GM18508 (cell line): ENCODE results near the gene TSEN54.

Source experiments
- ATAC-seq: cut with Tn5 transposase; IDR thresholded peaks from one replicate; pipeline ENCODE4 v1.9.1; 2021; ENCODE audit warnings: moderate number of reproducible peaks; ENCODE audit not compliant: insufficient read depth, unreplicated experiment

Gene TSEN54

GRCh38 chr17:75536366-75536765 lies 20.0 kb downstream of the TSEN54 start:
- ATAC-seq, result no peak

- ATAC-seq, result no peak
These were observed 23.8 kb downstream of the TSEN54 start for GRCh38 chr17:75539967-75540729.

GRCh38 chr17:75540923-75541503 lies 24.7 kb downstream of the TSEN54 start:
- no peak for ATAC-seq

- no peak for ATAC-seq
These were observed 25.9 kb downstream of the TSEN54 start for GRCh38 chr17:75542229-75542628.

- ATAC-seq, result no peak
These were observed 26.5 kb downstream of the TSEN54 start for GRCh38 chr17:75542728-75543336.

- ATAC-seq, result no peak
These were observed 27.9 kb downstream of the TSEN54 start for GRCh38 chr17:75544250-75544649.

- no peak for ATAC-seq
These were observed 29.9 kb downstream of the TSEN54 start for GRCh38 chr17:75546181-75546580.

- no peak for ATAC-seq
These were observed 30.8 kb downstream of the TSEN54 start for GRCh38 chr17:75547091-75547490.

GRCh38 chr17:75548813-75549212 lies 32.5 kb downstream of the TSEN54 start:
- ATAC-seq, result no peak

- no peak for ATAC-seq
These were observed 33.2 kb downstream of the TSEN54 start for GRCh38 chr17:75549246-75550138.

- ATAC-seq, result no peak
These were observed 33.8 kb downstream of the TSEN54 start for GRCh38 chr17:75550139-75550465.

GRCh38 chr17:75551266-75551665 lies 34.9 kb downstream of the TSEN54 start:
- ATAC-seq, result no peak

- no peak for ATAC-seq
These were observed 36.3 kb downstream of the TSEN54 start for GRCh38 chr17:75552425-75553294.

GRCh38 chr17:75553295-75554110 lies 37.2 kb downstream of the TSEN54 start:
- no peak for ATAC-seq

- no peak for ATAC-seq
These were observed 39.4 kb downstream of the TSEN54 start for GRCh38 chr17:75555679-75556153.

GRCh38 chr17:75557075-75557851 lies 40.9 kb downstream of the TSEN54 start:
- no peak for ATAC-seq

GRCh38 chr17:75557852-75558665 lies 41.7 kb downstream of the TSEN54 start:
- no peak for ATAC-seq
